ENCODE results near the gene AKAP13.
A peak's percentile ranks its signal among the peaks of the same experiment; 100 is the strongest.
"Not testable (repeated sequence)": the region's sequence is repeated elsewhere in the genome, so short reads cannot be mapped to it uniquely, and the experiment has no call there.

The AKAP13 gene

GRCh38 chr15:85348048-85348766 is 32.2 kb upstream of the AKAP13 start:
- DNase-seq = not testable (repeated sequence)

DNA sequence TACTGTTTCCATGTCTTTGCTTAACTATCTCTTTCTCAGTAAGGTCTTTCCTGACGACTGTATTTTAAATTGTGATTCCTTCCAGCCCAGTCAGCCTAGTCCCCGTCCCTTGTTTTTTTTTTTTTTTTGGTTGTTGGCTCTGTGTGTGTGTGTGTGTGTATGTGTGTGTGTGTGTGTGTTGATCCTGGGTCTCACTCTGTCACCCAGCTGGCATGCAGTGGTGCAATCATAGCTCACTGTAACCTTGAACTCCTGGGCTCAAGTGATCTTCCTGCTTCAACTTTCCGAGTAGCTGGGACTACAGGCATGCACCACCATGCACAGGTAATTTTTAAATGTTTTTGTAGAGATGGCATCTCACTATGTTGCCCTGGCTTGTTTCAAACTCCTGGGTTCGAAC is 31.3 kb upstream of the AKAP13 start:
- DNase-seq = not testable (repeated sequence)

- DNase-seq = no peak
These were observed 30.0 kb upstream of the AKAP13 start for GRCh38 chr15:85350395-85350794.

DNA sequence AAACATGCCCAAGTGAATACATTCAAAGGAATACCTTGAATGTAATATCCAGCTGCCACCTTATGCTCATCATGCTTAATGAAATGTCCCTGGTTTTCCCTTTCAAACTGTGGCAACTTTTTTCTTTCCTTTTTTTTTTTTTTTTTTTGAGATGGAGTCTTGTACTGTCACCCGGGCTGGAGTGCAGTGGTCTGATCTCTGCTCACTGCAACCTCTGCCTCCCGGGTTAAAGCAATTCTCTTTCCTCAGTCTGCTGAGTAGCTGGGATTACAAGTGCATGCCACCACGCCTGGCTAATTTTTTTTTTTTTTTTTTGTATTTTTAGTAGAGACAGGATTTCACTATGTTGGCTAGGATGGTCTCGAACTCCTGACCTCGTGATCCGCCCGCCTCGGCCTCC is 28.9 kb upstream of the AKAP13 start:
- not testable (repeated sequence) for DNase-seq

GRCh38 chr15:85351965-85352364 is 28.4 kb upstream of the AKAP13 start:
- no peak for DNase-seq

DNA sequence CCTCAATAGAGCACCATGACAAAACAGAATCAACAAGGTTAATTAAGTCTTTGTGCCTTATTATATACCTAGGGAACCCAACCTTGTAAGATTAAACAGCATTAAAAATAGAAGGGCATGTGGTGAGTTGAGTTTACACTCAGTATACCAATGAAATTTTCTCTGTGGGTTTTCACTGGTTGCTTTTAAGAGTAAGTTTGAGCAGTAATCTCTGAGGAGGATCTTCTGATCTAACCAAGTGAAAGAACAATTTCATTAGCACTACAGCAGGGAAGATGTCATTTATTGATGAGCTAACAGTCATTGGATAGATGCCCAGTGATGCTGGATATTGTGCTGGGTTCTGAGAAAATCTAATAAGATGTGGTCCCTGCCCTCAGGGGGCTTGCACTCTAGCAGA is 26.9 kb upstream of the AKAP13 start:
- no peak for DNase-seq

- DNase-seq = no peak
These were observed 25.9 kb upstream of the AKAP13 start for GRCh38 chr15:85354461-85354860.

DNA sequence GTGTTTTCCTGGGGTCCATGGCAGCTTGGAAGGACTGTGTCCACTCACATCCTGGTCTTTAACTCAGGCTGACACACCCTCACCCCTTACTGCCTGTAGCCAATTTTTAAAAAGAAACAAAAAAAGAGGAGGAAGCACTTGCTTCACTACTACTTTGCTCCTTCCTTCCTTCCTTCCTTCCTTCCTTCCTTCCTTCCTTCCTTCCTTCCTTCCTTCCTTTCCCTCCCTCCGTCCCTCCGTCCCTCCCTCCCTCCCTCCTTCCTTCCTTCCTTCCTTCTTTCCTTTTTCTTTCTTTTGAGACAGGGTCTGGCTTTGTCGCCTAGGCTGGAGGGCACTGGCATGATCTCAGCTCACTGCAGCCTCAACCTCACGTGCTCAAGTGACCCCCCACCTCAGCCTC is 25.5 kb upstream of the AKAP13 start:
- DNase-seq = no peak

DNA sequence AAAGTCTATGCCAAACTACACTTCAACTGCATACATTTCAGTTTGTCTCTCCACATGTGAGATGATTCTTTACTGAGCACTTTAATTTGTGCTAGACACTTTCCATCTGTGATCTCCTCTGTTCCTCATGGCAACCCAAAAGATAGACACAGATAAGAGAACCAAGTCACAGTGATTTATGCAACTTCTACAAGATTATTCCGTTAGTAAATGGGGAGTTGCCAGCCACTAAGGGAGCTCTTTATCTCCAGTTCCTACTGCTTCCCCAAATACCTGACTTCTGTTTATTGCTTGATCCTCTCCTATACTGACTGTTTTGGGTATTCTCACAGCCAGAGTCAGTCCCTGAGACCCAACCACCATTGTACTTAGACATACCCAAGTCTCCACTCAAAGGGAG is 24.1 kb upstream of the AKAP13 start:
- DNase-seq = peak; percentile 30

GRCh38 chr15:85361323-85361722 is 19.1 kb upstream of the AKAP13 start:
- DNase-seq = no peak

- no peak for DNase-seq
These were observed 17.8 kb upstream of the AKAP13 start for GRCh38 chr15:85362436-85363081.

DNA sequence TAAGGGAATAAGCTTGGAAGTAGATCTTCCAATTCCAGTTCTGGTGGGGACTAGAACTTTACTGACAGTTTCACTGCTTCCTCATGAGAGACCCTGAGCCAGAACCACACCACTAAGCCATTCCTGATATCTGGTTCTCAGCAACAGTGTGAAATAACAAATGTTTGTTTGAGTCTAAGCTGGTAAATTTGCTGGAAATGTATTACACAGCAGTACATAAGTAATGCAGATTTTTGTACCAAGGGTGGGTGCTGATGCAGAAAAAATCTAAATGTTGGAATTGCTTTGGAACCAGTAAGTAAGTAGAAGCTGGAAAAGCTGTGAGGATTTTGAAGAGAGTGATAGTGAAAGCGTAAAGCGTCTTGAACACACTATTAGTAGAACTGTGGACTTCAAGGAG is 14.4 kb upstream of the AKAP13 start:
- no peak for DNase-seq

DNA sequence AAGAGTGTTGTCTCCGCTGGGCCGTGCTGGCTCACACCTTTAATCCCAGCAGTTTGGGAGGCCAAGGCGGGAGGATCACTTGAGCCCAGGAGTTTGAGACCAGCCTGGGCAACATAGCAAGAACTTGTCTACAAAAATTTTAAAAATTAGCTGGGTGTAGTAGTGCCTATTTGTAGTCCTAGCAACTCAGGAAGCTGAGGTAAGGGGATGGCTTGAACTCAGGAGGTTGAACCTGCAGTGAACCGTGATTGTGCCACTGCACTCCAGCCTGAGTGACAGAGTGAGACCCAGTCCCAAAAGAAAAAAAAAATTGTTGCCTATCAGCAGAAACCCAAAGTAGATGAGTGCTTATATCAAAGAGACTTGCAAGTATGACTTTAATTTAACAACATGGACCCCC is 12.7 kb upstream of the AKAP13 start:
- no peak for DNase-seq

GRCh38 chr15:85374831-85375230 is 5.6 kb upstream of the AKAP13 start:
- no peak for DNase-seq

DNA sequence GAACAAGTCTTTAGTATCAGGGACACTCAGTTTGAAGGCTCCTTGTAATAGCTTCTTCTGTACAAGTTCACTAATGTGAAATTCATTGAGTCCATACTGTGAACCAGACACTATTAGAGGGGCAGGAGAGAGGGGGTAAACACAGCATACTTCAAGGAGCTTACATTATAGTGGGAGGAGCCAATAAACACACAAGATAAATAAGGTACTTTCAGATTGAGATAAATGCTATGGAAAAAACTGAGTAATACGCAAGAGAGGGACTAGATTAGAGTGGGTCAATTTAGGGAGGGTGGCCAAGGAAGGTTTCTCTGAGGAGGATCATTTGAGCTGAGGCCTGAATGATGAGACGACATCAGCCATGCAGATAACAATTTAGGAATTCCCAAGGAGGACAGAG is 3.1 kb upstream of the AKAP13 start:
- no peak for DNase-seq

DNA sequence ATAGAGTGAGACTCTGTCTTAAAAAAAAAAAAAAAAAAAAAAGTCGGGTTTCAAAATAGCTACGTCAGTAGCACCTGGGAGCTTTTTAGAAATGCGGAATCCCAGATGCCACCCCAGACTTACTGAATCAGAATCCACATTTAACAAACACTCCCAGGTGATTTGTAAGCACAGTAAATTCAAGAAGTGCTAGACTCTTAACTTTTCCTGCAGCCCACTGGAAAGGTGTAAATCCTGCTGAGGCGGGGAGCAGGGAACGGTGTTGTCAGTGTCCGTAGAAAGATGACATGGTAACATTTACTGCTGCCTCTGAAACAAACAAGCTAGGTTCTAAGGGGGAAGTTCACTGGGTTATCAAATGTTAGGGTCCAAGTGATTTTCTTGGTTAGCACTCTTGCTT is 2.4 kb upstream of the AKAP13 start:
- DNase-seq = no peak

- DNase-seq = peak; percentile 39
These were observed 836 bp upstream of the AKAP13 start for GRCh38 chr15:85379403-85380131.

DNA sequence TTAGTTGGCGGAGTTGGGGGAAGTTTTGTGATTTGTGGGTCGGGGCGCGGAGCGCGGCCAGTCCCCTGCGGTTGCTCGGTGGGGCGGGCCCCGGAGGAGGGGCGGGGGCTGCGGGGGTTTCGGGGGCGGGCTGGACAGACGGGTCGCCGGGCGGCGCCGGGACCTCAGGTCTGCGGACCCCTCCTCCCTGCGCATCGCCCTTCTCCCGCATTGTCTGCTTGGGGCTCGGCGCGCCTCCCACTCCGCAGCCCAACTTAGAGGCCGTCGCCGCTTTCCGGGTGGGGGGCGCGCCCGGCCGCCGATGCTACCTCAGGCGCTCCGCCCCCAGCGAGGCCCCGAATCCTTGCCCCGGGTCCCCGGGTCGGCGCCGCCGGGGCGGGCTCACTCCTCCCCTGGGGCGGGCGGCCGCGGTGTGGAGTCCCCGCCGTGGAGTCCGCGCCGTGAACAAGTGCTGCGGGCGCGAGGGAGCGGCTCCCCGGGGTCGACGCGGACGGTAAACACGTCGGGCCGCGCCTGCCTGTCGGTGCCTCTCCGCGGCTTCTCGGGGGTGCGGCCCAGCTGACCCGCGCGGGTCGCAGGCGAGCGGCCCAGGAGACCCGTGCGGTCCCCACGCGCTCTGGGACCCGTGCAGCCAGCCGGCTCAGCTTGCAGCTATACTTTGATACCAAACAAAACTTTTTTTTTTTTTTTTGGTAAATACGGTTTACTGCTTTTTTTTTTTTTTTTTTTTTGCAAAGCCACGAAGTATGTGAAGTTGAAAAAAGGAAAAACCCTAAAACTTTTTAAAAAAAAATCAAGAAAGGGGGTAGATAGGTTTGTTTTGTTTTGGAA is 624 bp downstream of the AKAP13 start:
- no peak for DNase-seq

DNA sequence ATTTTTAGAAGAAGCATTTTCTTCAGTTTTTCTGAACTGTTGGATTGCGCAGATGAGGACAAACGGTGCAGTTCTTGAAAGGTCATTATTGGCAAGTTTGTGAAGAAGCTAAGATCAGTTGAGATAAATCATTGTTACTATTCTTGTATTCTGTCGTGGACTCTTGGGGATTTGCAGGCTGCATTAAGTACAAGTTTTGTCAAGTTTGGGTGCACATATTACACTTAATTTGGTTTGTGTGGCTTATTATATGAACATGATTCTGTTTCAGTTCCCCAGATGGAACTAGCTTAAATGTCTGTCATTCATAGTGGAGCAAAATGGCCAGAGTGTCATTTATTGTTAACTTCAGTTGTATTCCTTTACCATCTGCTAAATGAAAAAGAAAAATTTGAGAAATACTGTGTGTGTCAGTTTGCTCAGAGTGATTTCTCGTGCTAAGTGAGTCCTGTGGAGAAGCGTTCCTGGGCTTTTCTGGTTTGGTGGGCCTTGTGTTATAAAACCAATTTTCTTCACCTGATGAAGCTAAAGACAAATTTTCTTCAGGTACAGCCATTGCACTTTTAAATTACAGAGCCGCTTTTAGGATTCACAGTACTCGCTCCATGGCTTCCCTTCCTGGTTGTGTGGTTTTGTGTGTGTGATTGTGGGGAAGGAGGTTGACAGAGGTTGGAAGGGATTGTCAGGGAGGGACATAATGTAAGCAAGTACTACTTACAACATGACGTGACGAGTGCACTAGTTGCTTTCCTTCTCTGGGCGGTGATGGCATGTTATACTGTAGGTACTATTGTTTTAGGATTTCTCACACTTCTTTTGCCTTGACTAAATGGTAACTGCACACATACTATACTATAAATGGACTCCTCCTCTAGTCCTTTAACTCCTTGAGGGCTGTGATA is 1.7 kb downstream of the AKAP13 start:
- DNase-seq = no peak

GRCh38 chr15:85382942-85383341 is 2.5 kb downstream of the AKAP13 start:
- no peak for DNase-seq

DNA sequence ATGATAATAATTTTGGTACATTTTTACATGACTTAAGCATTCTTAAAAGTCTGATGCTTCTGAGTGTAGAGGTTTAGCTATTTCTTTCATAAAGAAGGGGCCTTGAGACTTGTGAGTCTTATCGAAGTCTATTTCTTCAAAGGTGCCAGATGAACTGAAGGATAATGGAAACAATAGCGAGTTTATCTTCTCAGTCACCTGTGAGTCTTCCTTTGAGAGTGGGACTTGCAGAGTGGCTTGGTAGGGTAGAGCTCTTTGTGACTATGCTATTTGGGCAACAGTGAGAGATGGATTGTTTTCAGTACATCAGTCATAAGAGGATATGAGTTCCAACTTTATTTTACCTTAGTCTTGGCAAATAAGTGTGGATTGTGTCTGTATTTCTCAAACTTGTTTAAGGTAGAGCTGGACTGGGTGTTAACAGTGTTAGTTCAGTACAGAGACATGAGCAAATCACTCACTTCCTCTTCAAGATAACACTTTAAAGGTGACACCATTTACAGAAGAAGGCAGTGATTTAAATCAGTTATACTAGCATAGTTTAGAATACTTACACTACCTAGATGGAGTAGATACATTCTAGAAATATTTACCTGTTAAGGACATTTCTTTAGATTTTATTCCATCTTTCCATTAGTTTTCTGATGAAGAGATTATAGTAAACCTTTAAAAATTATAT is 3.2 kb downstream of the AKAP13 start:
- DNase-seq = no peak

- no peak for DNase-seq
These were observed 5.9 kb downstream of the AKAP13 start for GRCh38 chr15:85386261-85386660.
